Body of pancreas (tissue), 4 donors: Measurements from ENCODE around the gene ZNF93. TPM values are rescaled to one million over a fixed set of nuclear protein-coding genes. Genes with fewer than 3 reads are reported as not detected.

ENCODE experiments used
- ATAC-seq: fragments of 150-250 bp; one replicate; pipeline ENCODE4 v1.9.1; 2016
- DNase-seq, 4 donors: peaks; one replicate each; pipeline ENCODE4 v3.0.0-alpha.2; 2019
- H3K27ac ChIP-seq, 4 donors: fragments of 200-600 bp; sonication (generic); 1 replicate in 3 of 4; 2 replicates in 1 of 4; pipeline versions ENCODE4 v1.5.1 to v1.6.1; 2016 to 2019; ENCODE audit warnings: mild to moderate bottlenecking in 1 of 4, mixed read lengths in 1 of 4, moderate library complexity in 1 of 4
- H3K27me3 ChIP-seq, 2 donors: fragments of 200-600 bp; sonication (generic); one replicate each; pipeline ENCODE4 v1.6.0; 2016; ENCODE audit warnings: mild to moderate bottlenecking in 1 of 2
- H3K36me3 ChIP-seq, 2 donors: fragments of 200-600 bp; sonication (generic); replicated peaks in 1 of 2; 2 replicates each; pipeline ENCODE4 v1.5.1; 2016; ENCODE audit warnings: low read depth in 2 of 2; ENCODE audit not compliant: insufficient read depth in 1 of 2
- H3K4me1 ChIP-seq: fragments of 200-600 bp; sonication (generic); one replicate; pipeline ENCODE4 v1.6.0; 2016
- H3K4me3 ChIP-seq, 2 donors: fragments of 200-600 bp; sonication (generic); 1 replicate in 1 of 2; 2 replicates in 1 of 2; pipeline ENCODE4 v1.5.1; 2016 to 2019
- H3K9me3 ChIP-seq, 3 donors: fragments of 200-600 bp; sonication (generic); 1 replicate in 2 of 3; 2 replicates in 1 of 3; pipeline ENCODE4 v1.5.1; 2016
- CTCF ChIP-seq, 7 experiments: fragments of 450-650 bp in 4 of 7; fragments of 200-600 bp in 3 of 7; sonication (generic) in 3 of 7; IDR thresholded peaks; one replicate each; pipeline ENCODE4 v1.5.1; 2016 to 2019; ENCODE audit warnings: antibody characterized with exemption in 7 of 7
- POLR2A ChIP-seq, 3 donors: fragments of 450-650 bp; IDR thresholded peaks; one replicate each; pipeline ENCODE4 v1.6.1; 2016; ENCODE audit warnings: antibody characterized with exemption in 3 of 3, mild to moderate bottlenecking in 2 of 3
- WGBS, 2 donors: methylation state at CpG; one replicate each; pipeline ENCODE4 v1.1.5; 2017; 5-methylcytosine and 5-hydroxymethylcytosine counted together
- intact Hi-C: fragments of 100-400 bp; cut with DNase I; formaldehyde crosslinking; loops from one replicate; pipeline ENCODE4 v1.15.1; 2023
- total RNA-seq, 2 donors: library from RNA; depleted of rRNA; stranded (reverse); fragments of >200 nt; gene quantifications; one replicate each; pipeline ENCODE4 v1.1.0, GENCODE V29; 2016

ZNF93 gene
- total RNA-seq, 2 donors from 2014 or later, result 2.3 to 5.4 TPM

GRCh38 chr19:19938449-19938848, 37.7 kb downstream of the ZNF93 start:
- WGBS, 2 donors, result 5 to 14% methylated on average over 2 of the region's 2 CpGs

GRCh38 chr19:19943848-19944582, 43.3 kb downstream of the ZNF93 start:
- Histone ChIP-seq H3K27ac (no peak overlapping the region), H3K9me3 (no peaks in the 10 kb centered on the region), H3K36me3 (no peaks in the 10 kb centered on the region), H3K4me1 (peaks cover 7% of the 10 kb centered on the region), H3K27me3 (no peaks in the 10 kb centered on the region), H3K4me3 (no peak overlapping the region)
- 72 to 74% methylated on average over 8 of the region's 8 CpGs for WGBS, 2 donors
- ATAC-seq (no peak), DNase-seq (no peak)
- intact Hi-C loops, result no loop called here
- TF ChIP-seq CTCF (IDR thresholded peaks at IDR 0.05) (no peak), POLR2A (IDR thresholded peaks at IDR 0.05) (no peak)

More at GRCh38 chr19:19938449-19938848, 37.7 kb downstream of the ZNF93 start:
- ATAC-seq (no peak), DNase-seq (no peak)
- Histone ChIP-seq H3K9me3 (peaks cover 0 to 18% (median 0%) of the 10 kb centered on the region in 3 donors), H3K36me3 (peaks cover 0 to 5% of the 10 kb centered on the region in 2 donors), H3K27ac (peak overlapping the region in 1 of 4 donors; percentile 34), H3K4me1 (peaks cover 11% of the 10 kb centered on the region), H3K4me3 (no peak overlapping the region), H3K27me3 (no peaks in the 10 kb centered on the region)
- intact Hi-C loops, result no loop called here
- TF ChIP-seq POLR2A (IDR thresholded peaks at IDR 0.05) (no peak), CTCF (IDR thresholded peaks at IDR 0.05) (no peak)

GRCh38 chr19:19944583-19944880, 43.8 kb downstream of the ZNF93 start:
- no peak overlapping the region for H3K4me3 ChIP-seq
- ATAC-seq (no peak), DNase-seq (no peak)
- H3K27me3 ChIP-seq, result no peaks in the 10 kb centered on the region
- H3K9me3 ChIP-seq, result no peaks in the 10 kb centered on the region
- intact Hi-C loops, result no loop called here
- no peak for TF ChIP-seq CTCF (IDR thresholded peaks at IDR 0.05)
- TF ChIP-seq POLR2A (IDR thresholded peaks at IDR 0.05), result no peak
- peaks cover 2% of the 10 kb centered on the region for H3K4me1 ChIP-seq
- H3K36me3 ChIP-seq, result no peaks in the 10 kb centered on the region
- WGBS, 2 donors, result 85 to 93% methylated on average over 3 of the region's 3 CpGs
- no peak overlapping the region for H3K27ac ChIP-seq

- WGBS, 2 donors, result 73 to 80% methylated on average over 4 of the region's 4 CpGs
- H3K9me3 ChIP-seq, result no peaks in the 10 kb centered on the region
- intact Hi-C loops, result no loop called here
Measured at GRCh38 chr19:19946226-19946625, 45.5 kb downstream of the ZNF93 start.

More at GRCh38 chr19:19946226-19946625, 45.5 kb downstream of the ZNF93 start:
- no peaks in the 10 kb centered on the region for H3K36me3 ChIP-seq
- DNase-seq, result no peak
- H3K27ac ChIP-seq, result no peak overlapping the region
- no peak for ATAC-seq
- H3K4me3 ChIP-seq, result no peak overlapping the region
- H3K4me1 ChIP-seq, result no peaks in the 10 kb centered on the region
- no peaks in the 10 kb centered on the region for H3K27me3 ChIP-seq
- TF ChIP-seq POLR2A (IDR thresholded peaks at IDR 0.05) (no peak), CTCF (IDR thresholded peaks at IDR 0.05) (no peak)
